Measurements from ENCODE around the gene AHCYL2.

AHCYL2 gene

GRCh38 chr7:129381710-129382484 lies 157.1 kb downstream of the AHCYL2 start:
- Histone ChIP-seq H3K9ac (ENCODE audit: low read depth, low read length, poor library complexity, severe bottlenecking) (no peak overlapping the region), H3K36me3 (ENCODE audit: insufficient read depth, low read length) (no peaks in the 10 kb centered on the region)

GRCh38 chr7:129383542-129384132 lies 158.8 kb downstream of the AHCYL2 start:
- Histone ChIP-seq H3K9ac (ENCODE audit: low read depth, low read length, poor library complexity, severe bottlenecking) (no peak overlapping the region), H3F3A (ENCODE audit: low read depth) (no peaks in the 10 kb centered on the region), H3K4me3 (ENCODE audit: low read length, poor library complexity, severe bottlenecking) (no peak overlapping the region), H2AFZ (ENCODE audit: low read length) (no peak overlapping the region), H3K4me2 (ENCODE audit: low read depth, low read length, poor library complexity, severe bottlenecking) (no peak overlapping the region), H3K79me2 (ENCODE audit: insufficient read depth, low read length) (no peaks in the 10 kb centered on the region), H3K36me3 (ENCODE audit: insufficient read depth, low read length) (no peaks in the 10 kb centered on the region), H3K9me2 (replicated peaks; ENCODE audit: low read depth, low read length) (no peaks in the 10 kb centered on the region), H4K20me1 (ENCODE audit: insufficient read depth, low read length, poor library complexity, severe bottlenecking) (no peaks in the 10 kb centered on the region), H3K27me3 (ENCODE audit: insufficient read depth, low read length, poor library complexity, severe bottlenecking) (no peaks in the 10 kb centered on the region), H3K9me3 (ENCODE audit: insufficient read depth, low read depth, low read length) (no peaks in the 10 kb centered on the region), H3K4me1 (ENCODE audit: insufficient read depth, low read length, poor library complexity, severe bottlenecking) (peaks cover 5% of the 10 kb centered on the region)
- TF ChIP-seq, protein P1, sequence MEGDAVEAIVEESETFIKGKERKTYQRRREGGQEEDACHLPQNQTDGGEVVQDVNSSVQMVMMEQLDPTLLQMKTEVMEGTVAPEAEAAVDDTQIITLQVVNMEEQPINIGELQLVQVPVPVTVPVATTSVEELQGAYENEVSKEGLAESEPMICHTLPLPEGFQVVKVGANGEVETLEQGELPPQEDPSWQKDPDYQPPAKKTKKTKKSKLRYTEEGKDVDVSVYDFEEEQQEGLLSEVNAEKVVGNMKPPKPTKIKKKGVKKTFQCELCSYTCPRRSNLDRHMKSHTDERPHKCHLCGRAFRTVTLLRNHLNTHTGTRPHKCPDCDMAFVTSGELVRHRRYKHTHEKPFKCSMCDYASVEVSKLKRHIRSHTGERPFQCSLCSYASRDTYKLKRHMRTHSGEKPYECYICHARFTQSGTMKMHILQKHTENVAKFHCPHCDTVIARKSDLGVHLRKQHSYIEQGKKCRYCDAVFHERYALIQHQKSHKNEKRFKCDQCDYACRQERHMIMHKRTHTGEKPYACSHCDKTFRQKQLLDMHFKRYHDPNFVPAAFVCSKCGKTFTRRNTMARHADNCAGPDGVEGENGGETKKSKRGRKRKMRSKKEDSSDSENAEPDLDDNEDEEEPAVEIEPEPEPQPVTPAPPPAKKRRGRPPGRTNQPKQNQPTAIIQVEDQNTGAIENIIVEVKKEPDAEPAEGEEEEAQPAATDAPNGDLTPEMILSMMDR (conservative IDR thresholded peaks at IDR 0.05; ENCODE audit: low read length): no peak
- TF ChIP-seq EZH2phosphoT487 (IDR thresholded peaks at IDR 0.05; ENCODE audit: borderline replicate concordance): no peak

More at GRCh38 chr7:129381710-129382484, 157.1 kb downstream of the AHCYL2 start:
- Histone ChIP-seq H3K4me2 (ENCODE audit: low read depth, low read length, poor library complexity, severe bottlenecking) (no peak overlapping the region), H3F3A (ENCODE audit: low read depth) (no peaks in the 10 kb centered on the region), H3K4me3 (ENCODE audit: low read length, poor library complexity, severe bottlenecking) (no peak overlapping the region), H2AFZ (ENCODE audit: low read length) (no peak overlapping the region), H3K4me1 (ENCODE audit: insufficient read depth, low read length, poor library complexity, severe bottlenecking) (peaks cover 13% of the 10 kb centered on the region), H4K20me1 (ENCODE audit: insufficient read depth, low read length, poor library complexity, severe bottlenecking) (no peaks in the 10 kb centered on the region), H3K9me2 (replicated peaks; ENCODE audit: low read depth, low read length) (no peaks in the 10 kb centered on the region), H3K79me2 (ENCODE audit: insufficient read depth, low read length) (no peaks in the 10 kb centered on the region), H3K27me3 (ENCODE audit: insufficient read depth, low read length, poor library complexity, severe bottlenecking) (no peaks in the 10 kb centered on the region), H3K9me3 (ENCODE audit: insufficient read depth, low read depth, low read length) (no peaks in the 10 kb centered on the region)
- TF ChIP-seq, protein P1 (conservative IDR thresholded peaks at IDR 0.05; ENCODE audit: low read length): no peak
- TF ChIP-seq EZH2phosphoT487 (IDR thresholded peaks at IDR 0.05; ENCODE audit: borderline replicate concordance): no peak

GRCh38 chr7:129385116-129385515 lies 160.3 kb downstream of the AHCYL2 start:
- H3K4me3 ChIP-seq (ENCODE audit: low read length, poor library complexity, severe bottlenecking): no peak overlapping the region
- H3K36me3 ChIP-seq (ENCODE audit: insufficient read depth, low read length): no peaks in the 10 kb centered on the region
- no peaks in the 10 kb centered on the region for H3K79me2 ChIP-seq (ENCODE audit: insufficient read depth, low read length)
- H3K27me3 ChIP-seq (ENCODE audit: insufficient read depth, low read length, poor library complexity, severe bottlenecking): no peaks in the 10 kb centered on the region
- H3K9me3 ChIP-seq (ENCODE audit: insufficient read depth, low read depth, low read length): no peaks in the 10 kb centered on the region
- no peak overlapping the region for H2AFZ ChIP-seq (ENCODE audit: low read length)
- H4K20me1 ChIP-seq (ENCODE audit: insufficient read depth, low read length, poor library complexity, severe bottlenecking): no peaks in the 10 kb centered on the region
- H3K9me2 ChIP-seq (replicated peaks; ENCODE audit: low read depth, low read length): no peaks in the 10 kb centered on the region
- TF ChIP-seq, protein P1 (conservative IDR thresholded peaks at IDR 0.05; ENCODE audit: low read length): no peak
- TF ChIP-seq EZH2phosphoT487 (IDR thresholded peaks at IDR 0.05; ENCODE audit: borderline replicate concordance): no peak
- no peak overlapping the region for H3K4me2 ChIP-seq (ENCODE audit: low read depth, low read length, poor library complexity, severe bottlenecking)
- H3K9ac ChIP-seq (ENCODE audit: low read depth, low read length, poor library complexity, severe bottlenecking): no peak overlapping the region
- H3K4me1 ChIP-seq (ENCODE audit: insufficient read depth, low read length, poor library complexity, severe bottlenecking): peaks cover 5% of the 10 kb centered on the region
- H3F3A ChIP-seq (ENCODE audit: low read depth): no peaks in the 10 kb centered on the region

Data from Loucy (cell line).